Stimulated activated CD8-positive, alpha-beta memory T cell treated with anti-CD3 and anti-CD28 coated beads, Interleukin-4, amount 100 ng/mL, for 48 hours (primary cell): ENCODE data around the gene NUDT3.
A peak's percentile ranks its signal among the peaks of the same experiment; 100 is the strongest.

Experiments
- DNase-seq: peaks from one replicate; pipeline ENCODE4 v3.0.0-alpha.2; 2020

Gene NUDT3

DNA sequence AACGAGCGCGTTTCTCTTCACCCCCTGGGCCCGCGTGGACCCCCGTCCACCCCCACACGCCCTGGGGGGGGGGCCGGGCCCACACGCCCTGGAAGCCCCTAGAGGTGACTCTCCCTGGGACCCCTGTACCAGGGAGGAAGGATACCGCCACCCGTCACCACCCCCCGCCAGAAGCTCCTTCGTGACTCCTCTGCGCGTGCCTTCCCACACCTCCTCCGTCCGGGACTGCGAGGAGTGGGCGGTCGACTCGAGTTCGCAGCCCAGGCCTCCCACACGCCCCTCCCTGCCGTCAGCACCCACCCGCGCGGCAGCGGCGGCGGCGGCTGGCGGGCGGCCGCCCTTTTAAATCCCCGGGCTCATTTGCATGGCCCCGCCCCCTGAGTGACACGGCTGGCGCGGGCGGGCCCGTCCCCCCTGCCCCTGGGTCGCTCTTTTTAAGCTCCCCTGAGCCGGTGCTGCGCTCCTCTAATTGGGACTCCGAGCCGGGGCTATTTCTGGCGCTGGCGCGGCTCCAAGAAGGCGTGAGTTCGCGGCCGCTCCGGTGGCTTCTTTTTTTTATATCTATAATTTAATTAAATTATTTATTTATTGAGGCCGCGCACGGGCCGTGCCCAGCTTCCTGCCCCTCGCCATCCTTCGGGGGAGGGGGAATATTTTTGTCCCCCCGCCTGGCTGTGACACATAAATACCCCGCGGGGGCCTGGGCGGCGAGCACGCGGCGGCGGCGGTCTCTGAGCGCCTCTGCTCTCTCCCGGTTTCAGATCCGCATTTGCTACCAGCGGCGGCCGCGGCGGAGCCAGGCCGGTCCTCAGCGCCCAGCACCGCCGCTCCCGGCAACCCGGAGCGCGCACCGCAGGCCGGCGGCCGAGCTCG lies 155.8 kb downstream of the NUDT3 start, which contains the start of gene HMGA1:
TSS of gene HMGA1 (plus strand) at position 431 of the 873 bp plus-strand sequence. CDS start 3,908 bp downstream, outside the sequence.
- peak; percentile 92 for DNase-seq

DNA sequence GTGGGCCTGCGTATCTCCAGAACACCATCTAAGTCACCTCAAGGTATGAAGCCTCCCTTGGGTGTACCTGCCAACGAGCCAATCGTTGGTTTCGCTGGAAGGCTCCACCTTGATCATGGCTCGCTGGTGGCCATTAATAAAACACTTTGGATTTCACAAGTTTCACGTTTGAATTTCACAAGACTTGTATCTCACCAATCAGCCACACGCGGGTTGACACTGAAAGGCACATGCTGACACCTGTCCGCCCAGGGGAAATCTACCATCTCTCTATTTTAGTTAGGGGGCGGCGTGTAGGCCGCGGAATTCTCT lies 156.4 kb downstream of the NUDT3 start:
- peak; percentile 67 for DNase-seq

- DNase-seq, result peak; percentile 76
Measured at GRCh38 chr6:34235307-34236130, 156.9 kb downstream of the NUDT3 start.

GRCh38 chr6:34234667-34235306 lies 157.7 kb downstream of the NUDT3 start:
- DNase-seq, result no peak

DNA sequence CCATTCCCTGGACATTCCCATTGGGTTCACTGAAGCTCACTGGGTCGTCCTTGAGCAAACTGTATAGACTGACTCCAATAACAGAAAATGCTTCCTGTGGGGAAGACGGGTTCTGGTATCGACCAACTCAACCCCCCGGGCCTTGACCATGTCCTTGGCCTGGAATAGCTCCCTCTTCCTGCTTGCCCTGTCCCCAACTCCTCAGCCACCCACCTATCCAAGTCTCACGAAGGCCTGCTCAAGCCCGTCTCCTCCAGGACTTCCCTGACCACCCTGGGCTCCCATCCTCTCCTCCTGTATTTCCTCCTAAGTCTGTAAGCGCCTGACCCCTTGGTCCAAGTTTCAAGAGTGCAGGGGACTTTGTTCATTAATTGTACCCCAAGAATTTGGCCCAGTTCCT lies 158.6 kb downstream of the NUDT3 start:
- DNase-seq, result no peak

DNA sequence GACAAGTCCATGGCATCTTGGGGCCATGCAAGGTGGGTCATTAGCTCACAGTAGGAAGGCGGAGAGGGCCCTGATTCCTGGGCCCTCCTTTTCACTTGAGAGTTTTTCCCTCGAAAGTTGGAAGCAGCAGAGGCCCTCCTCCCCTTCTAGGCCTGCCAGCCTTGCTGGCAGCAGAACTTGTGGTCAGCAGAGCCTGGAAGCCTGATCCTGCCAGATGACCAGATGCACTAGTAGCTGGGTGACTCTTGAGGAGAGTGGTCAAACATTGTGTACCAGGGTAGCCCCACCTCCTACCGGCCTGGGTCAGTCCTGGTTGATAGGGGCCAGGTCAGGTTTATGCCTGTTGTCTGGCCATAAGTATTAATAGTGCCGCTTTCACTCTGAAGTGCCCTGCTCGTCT lies 159.6 kb downstream of the NUDT3 start:
- no peak for DNase-seq

DNA sequence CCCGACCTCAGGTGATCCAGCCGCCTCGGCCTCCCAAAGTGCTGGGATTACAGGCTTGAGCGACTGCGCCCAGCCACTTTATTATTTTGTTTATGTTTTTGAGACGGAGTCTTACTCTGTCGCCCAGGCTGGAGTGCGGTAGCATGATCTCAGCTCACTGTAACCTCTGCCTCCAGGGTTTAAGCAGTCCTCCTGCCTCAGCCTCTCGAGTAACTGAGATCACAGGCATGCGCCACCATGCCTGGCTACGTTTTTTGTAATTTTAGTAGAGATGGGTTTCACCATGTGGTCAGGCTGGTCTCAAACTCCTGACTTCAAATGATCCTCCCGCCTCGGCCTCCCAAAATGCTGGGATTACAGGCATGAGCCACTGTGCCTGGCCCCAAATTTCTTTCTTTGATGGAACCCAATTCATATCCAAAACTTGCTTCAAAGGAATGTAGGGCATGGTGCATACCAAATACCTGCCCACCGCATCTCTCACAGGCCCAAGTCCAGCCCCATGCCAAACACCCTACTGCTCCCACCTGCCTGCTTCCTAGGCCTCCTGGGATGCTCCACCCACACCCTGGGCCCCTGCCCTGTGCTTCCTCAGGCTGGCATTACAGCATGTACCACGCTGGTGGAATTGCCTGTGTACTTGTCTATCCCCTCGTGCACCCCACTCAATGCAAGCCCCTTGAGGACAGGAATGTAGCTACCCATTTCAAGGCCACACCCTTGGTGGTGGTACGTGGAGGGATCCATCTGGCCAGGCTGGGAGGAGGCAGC lies 160.7 kb downstream of the NUDT3 start:
- DNase-seq, result no peak

DNA sequence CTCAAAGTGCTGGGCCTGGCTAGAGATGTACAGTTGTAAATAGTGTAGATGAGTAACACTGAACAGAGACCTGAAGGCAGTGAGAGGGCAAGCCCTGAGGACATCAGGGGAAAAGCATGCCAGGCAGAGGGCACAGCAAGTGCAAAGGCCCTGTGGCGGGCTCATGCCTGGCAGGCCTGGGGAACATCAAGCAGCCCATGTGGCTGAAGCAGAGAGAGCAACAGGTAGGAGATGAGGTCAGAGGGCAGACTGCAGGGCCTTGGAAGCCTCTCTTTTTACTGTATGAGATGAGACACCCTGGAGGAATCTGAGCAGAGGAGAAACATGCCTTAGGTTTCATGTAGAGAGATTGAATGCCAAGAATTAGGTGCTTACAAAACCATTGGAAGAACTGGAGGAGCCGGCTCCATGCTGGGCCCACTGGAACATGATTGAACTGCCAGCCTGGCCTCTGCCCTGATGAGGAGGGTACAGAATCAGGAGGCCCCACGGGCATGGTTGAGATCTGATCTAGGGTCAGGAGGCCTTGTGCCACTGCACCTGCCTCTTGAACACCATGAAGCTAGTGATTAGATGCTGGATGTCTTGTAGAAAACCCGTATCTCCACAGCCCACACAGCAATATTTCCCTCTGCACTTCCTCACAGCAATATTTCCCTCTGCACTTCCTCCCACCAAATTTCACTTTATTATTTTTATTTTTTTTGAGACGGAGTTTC lies 161.7 kb downstream of the NUDT3 start:
- no peak for DNase-seq

- DNase-seq, result no peak
Measured at GRCh38 chr6:34229877-34230276, 162.6 kb downstream of the NUDT3 start.
